Spleen (tissue), 13 donors: ENCODE data around the gene SPDYA. TPM values are rescaled to one million over a fixed set of nuclear protein-coding genes. Genes with fewer than 3 reads are reported as not detected.

Source experiments
- DNase-seq: peaks from one replicate; pipeline ENCODE4 v3.0.0-alpha.2; 2020
- H3K27ac ChIP-seq, 8 donors: fragments of 200-600 bp; sonication (generic) in 7 of 8; 1 replicate in 4 of 8; 2 replicates in 4 of 8; pipeline versions ENCODE4 v1.5.0 to v1.8.0; 2016 to 2021; ENCODE audit warnings: inconsistent platforms in 4 of 8, mild to moderate bottlenecking in 4 of 8, moderate library complexity in 1 of 8
- H3K27me3 ChIP-seq, 7 donors: fragments of 200-600 bp; sonication (generic) in 6 of 7; replicated peaks in 1 of 7; 1 replicate in 4 of 7; 2 replicates in 3 of 7; pipeline versions ENCODE4 v1.5.0 to v1.8.0; 2016 to 2021; ENCODE audit warnings: inconsistent platforms in 3 of 7, mild to moderate bottlenecking in 1 of 7
- H3K36me3 ChIP-seq, 6 donors: fragments of 200-600 bp; sonication (generic) in 5 of 6; 1 replicate in 4 of 6; 2 replicates in 2 of 6; pipeline versions ENCODE4 v1.5.0 to v1.8.0; 2016 to 2021; ENCODE audit warnings: inconsistent platforms in 2 of 6
- H3K4me1 ChIP-seq, 6 donors: fragments of 200-600 bp; sonication (generic) in 5 of 6; 1 replicate in 3 of 6; 2 replicates in 3 of 6; pipeline versions ENCODE4 v1.5.0 to v1.8.0; 2016 to 2021; ENCODE audit warnings: inconsistent platforms in 3 of 6
- H3K4me3 ChIP-seq, 8 donors: fragments of 200-600 bp; sonication (generic) in 7 of 8; 1 replicate in 4 of 8; 2 replicates in 4 of 8; pipeline versions ENCODE4 v1.5.0 to v1.8.0; 2016 to 2021; ENCODE audit warnings: inconsistent platforms in 4 of 8, mild to moderate bottlenecking in 4 of 8, moderate library complexity in 2 of 8
- H3K9me3 ChIP-seq, 8 donors: fragments of 200-600 bp; sonication (generic) in 7 of 8; 1 replicate in 4 of 8; 2 replicates in 4 of 8; pipeline versions ENCODE4 v1.5.0 to v1.8.0; 2016 to 2021; ENCODE audit warnings: inconsistent platforms in 4 of 8
- CTCF ChIP-seq, 11 experiments: fragments of 200-600 bp in 7 of 11; fragments of 450-650 bp in 4 of 11; sonication (generic) in 4 of 11; IDR thresholded peaks in 8 of 11; conservative IDR thresholded peaks in 3 of 11; 1 replicate in 7 of 11; 2 replicates in 4 of 11; pipeline versions ENCODE4 v1.4.0 to v1.8.0; 2016 to 2021; ENCODE audit warnings: antibody characterized with exemption in 11 of 11, inconsistent platforms in 4 of 11, mild to moderate bottlenecking in 1 of 11
- POLR2A ChIP-seq, 3 donors: fragments of 450-650 bp; IDR thresholded peaks; one replicate each; pipeline ENCODE4 v1.5.1; 2017; ENCODE audit warnings: antibody characterized with exemption in 3 of 3, mild to moderate bottlenecking in 1 of 3
- POLR2AphosphoS5 ChIP-seq, 3 donors: sonication (generic); formaldehyde crosslinking; IDR thresholded peaks; one replicate each; pipeline ENCODE4 v1.5.1; 2017; ENCODE audit warnings: antibody characterized with exemption in 3 of 3
- WGBS, 5 donors: extraction: QIAGEN DNeasy Blood & Tissue Kit in 3 of 5; methylation state at CpG; one replicate each; pipeline versions ENCODE4 v1.1.5 to v1.1.7; 2013 to 2018; 5-methylcytosine and 5-hydroxymethylcytosine counted together
- intact Hi-C: fragments of 100-400 bp; cut with DNase I; formaldehyde crosslinking; loops from one replicate; pipeline ENCODE4 v1.15.0; 2023; ENCODE audit warnings: low total_unique reads
- long read RNA-seq, 2 donors: transcript quantifications; one replicate each; lab custom pipeline, GENCODE V29; 2026
- polyA plus RNA-seq, 3 donors: library from polyadenylated mRNA; stranded (reverse); fragments of 200-250 nt; gene quantifications; one replicate each; pipeline ENCODE4 v1.2.1, GENCODE V29; 2013
- total RNA-seq, 7 donors: library from RNA; depleted of rRNA in 3 of 7; stranded (reverse); fragments of >200 nt in 3 of 7; fragmentation: NEBNext Ultra II Directional in 4 of 7; extraction: Animal tissue kit (Norgen Biotek cat#: 25700) in 4 of 7; gene quantifications; one replicate each; pipeline versions ENCODE4 v1.1.0 to v1.2.1, GENCODE V29; 2016 to 2021
- donor health status: healthy with polysubstance abuse.
- donor health status: DM: no; HTN: no; CAD: no; lungs with moderate emphysema.
- donor health status: DM: no; HTN: no; CAD: no.
- donor health status: Bipolar disorder and iron deficiency.
- donor health status: healthy.
- donor health status: DM: no; HTN: no; CAD: no.
- donor health status: DM: yes; HTN: yes; CAD: no.

Gene SPDYA
- 1 to 10 TPM in 5 of 7 donors, under 1 TPM in 2; 0.60 to 2.8 (median 1.9) TPM for total RNA-seq
- polyA plus RNA-seq = under 1 TPM; 0.06 to 0.17 (median 0.13) TPM
- long read RNA-seq, donor 1, partial matches to known transcripts = 0 of 5 reads
- long read RNA-seq, donor 1, other reads (novel, unspliced or antisense) = 5 of 5 reads
- long read RNA-seq, donor 2, partial matches to known transcripts = 22 of 22 reads
- long read RNA-seq, donor 2, other reads (novel, unspliced or antisense) = 0 of 22 reads

GRCh38 chr2:28810384-28811285 lies at the start of gene SPDYA:
Gene SPDYA (plus strand): TSS chr2:28810834. CDS start chr2:28816015, 5,181 bp downstream.
- TF ChIP-seq POLR2AphosphoS5 (IDR thresholded peaks at IDR 0.05) (peak; percentile 26 to 80 (median 69)), CTCF (IDR thresholded peaks at IDR 0.05 in 8 of 11, conservative IDR thresholded peaks at IDR 0.05 in 3 of 11) (no peak), POLR2A (IDR thresholded peaks at IDR 0.05) (no peak)
- Histone ChIP-seq H3K36me3 (peaks cover 0 to 18% (median 3%) of the 10 kb centered on the region in 6 donors), H3K27me3 (peaks cover 0 to 9% (median 0%) of the 10 kb centered on the region in 7 donors), H3K27ac (peak within 1 kb of the TSS in 3 of 8 donors; percentile 9 to 60 (median 34)), H3K4me3 (peak within 1 kb of the TSS; percentile 43 to 80 (median 55)), H3K9me3 (no peaks in the 10 kb centered on the region), H3K4me1 (peaks cover 10 to 26% (median 16%) of the 10 kb centered on the region in 6 donors)
- intact Hi-C loops = no loop called here
- peak; percentile 90 for DNase-seq
- WGBS, 5 donors = 1 to 10% (median 6%) methylated on average over 43 to 96 of the region's 97 CpGs

DNA sequence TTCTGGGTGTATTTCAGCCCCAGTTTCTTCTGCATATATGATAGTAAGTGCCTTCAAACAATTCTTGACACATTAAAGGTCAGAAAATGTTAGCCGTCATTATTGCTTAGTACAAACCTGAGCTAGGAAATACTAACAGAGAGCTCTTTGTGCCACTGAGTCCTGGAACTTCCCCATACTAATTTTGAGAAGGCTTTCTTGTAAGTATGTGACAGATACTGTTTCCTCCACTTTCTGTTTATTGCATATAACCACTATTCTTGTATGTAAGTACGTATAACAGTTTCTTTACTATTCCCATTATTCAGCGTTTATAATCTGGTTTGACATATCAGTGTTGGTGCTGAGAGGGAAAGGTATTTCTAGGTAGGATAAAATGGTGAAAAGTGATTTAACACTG lies 49.2 kb upstream of the SPDYA start:
- intact Hi-C loops = no loop called here
- H3K27me3 ChIP-seq = no peaks in the 10 kb centered on the region
- WGBS, 5 donors = 82 to 92% (median 89%) methylated on average over 3 of the region's 3 CpGs
- no peak overlapping the region for H3K27ac ChIP-seq
- peaks cover 71 to 100% (median 90%) of the 10 kb centered on the region in 6 donors for H3K4me1 ChIP-seq
- DNase-seq = no peak
- no peak for TF ChIP-seq POLR2AphosphoS5 (IDR thresholded peaks at IDR 0.05)
- TF ChIP-seq CTCF (IDR thresholded peaks at IDR 0.05 in 8 of 11, conservative IDR thresholded peaks at IDR 0.05 in 3 of 11) = no peak
- TF ChIP-seq POLR2A (IDR thresholded peaks at IDR 0.05) = no peak
- H3K9me3 ChIP-seq = no peaks in the 10 kb centered on the region
- no peak overlapping the region for H3K4me3 ChIP-seq
- peaks cover 0 to 43% (median 8%) of the 10 kb centered on the region in 6 donors for H3K36me3 ChIP-seq

DNA sequence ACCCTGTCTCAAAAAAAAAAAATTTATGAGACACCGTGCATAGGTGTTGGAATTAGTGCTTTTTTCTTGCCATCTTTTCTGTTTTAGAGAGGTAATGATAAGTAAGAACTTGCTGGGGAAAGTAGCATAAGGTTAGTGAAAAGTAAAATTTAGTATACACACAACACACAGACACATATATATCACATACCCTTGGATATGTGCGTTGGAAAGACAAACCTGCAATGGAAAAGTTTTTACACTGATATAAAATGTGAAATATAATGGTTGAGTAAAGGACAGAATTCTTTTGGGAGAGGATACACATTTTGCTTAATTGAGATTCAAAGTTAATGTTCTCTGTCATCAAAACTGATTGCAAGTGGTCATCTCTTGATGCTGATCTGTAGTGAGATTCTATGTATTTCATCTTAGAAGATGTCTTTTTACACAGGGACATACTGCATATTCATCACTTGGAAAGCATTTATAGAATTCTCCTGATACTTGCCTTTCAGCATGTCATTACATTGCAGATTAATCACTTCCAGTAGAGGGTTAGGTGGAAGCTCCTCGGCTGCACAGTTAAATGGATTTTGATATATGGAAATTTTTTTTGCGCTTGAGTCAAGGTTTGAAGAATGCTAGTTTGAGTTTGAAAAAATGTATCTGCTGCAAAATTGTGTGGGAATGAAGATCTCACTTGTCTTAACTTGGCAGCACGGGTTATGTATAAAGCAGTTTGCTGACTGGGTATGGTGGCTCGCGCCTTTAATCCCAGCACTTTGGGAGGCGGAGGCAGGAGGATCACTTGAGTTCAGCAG lies 45.5 kb upstream of the SPDYA start:
- TF ChIP-seq POLR2AphosphoS5 (IDR thresholded peaks at IDR 0.05) (no peak), CTCF (IDR thresholded peaks at IDR 0.05 in 8 of 11, conservative IDR thresholded peaks at IDR 0.05 in 3 of 11) (no peak), POLR2A (IDR thresholded peaks at IDR 0.05) (no peak)
- no peak overlapping the region for H3K4me3 ChIP-seq
- 84 to 93% (median 92%) methylated on average over 8 of the region's 8 CpGs for WGBS, 5 donors
- no peaks in the 10 kb centered on the region for H3K27me3 ChIP-seq
- intact Hi-C loops = no loop called here
- peaks cover 71 to 100% (median 86%) of the 10 kb centered on the region in 6 donors for H3K4me1 ChIP-seq
- H3K9me3 ChIP-seq = no peaks in the 10 kb centered on the region
- H3K36me3 ChIP-seq = peaks cover 0 to 19% (median 5%) of the 10 kb centered on the region in 6 donors
- no peak for DNase-seq
- no peak overlapping the region for H3K27ac ChIP-seq
